Lower leg skin (tissue), 3 donors: ENCODE measurements around the gene DUSP9.

ENCODE experiments used
- POLR2A ChIP-seq, 2 donors: fragments of 450-650 bp; IDR thresholded peaks; one replicate each; pipeline ENCODE4 v1.6.1; 2016 to 2017; ENCODE audit warnings: antibody characterized with exemption in 2 of 2, mild to moderate bottlenecking in 1 of 2, moderate library complexity in 1 of 2
- TF ChIP-seq, protein P1 (sequence below), 3 donors: fragments of 450-650 bp; IDR thresholded peaks; one replicate each; pipeline ENCODE4 v1.5.1; 2016; ENCODE audit warnings: antibody characterized with exemption in 3 of 3, mild to moderate bottlenecking in 3 of 3, moderate library complexity in 2 of 3

- TF ChIP-seq POLR2A (IDR thresholded peaks at IDR 0.05) = no peak
- TF ChIP-seq, protein P1, sequence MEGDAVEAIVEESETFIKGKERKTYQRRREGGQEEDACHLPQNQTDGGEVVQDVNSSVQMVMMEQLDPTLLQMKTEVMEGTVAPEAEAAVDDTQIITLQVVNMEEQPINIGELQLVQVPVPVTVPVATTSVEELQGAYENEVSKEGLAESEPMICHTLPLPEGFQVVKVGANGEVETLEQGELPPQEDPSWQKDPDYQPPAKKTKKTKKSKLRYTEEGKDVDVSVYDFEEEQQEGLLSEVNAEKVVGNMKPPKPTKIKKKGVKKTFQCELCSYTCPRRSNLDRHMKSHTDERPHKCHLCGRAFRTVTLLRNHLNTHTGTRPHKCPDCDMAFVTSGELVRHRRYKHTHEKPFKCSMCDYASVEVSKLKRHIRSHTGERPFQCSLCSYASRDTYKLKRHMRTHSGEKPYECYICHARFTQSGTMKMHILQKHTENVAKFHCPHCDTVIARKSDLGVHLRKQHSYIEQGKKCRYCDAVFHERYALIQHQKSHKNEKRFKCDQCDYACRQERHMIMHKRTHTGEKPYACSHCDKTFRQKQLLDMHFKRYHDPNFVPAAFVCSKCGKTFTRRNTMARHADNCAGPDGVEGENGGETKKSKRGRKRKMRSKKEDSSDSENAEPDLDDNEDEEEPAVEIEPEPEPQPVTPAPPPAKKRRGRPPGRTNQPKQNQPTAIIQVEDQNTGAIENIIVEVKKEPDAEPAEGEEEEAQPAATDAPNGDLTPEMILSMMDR (IDR thresholded peaks at IDR 0.05) = no peak
Observed at GRCh38 chrX:153645921-153646488, 998 bp upstream of the DUSP9 start.
